Activated CD8-positive, alpha-beta memory T cell treated with anti-CD3 and anti-CD28 coated beads for 24 hours (primary cell): ENCODE measurements around the gene CNOT1.
A peak's percentile ranks its signal among the peaks of the same experiment; 100 is the strongest.
"Not testable (repeated sequence)": the region's sequence is repeated elsewhere in the genome, so short reads cannot be mapped to it uniquely, and the experiment has no call there.

ENCODE experiments used
- DNase-seq: peaks from one replicate; pipeline ENCODE4 v3.0.0-alpha.2; 2020

Gene CNOT1

DNA sequence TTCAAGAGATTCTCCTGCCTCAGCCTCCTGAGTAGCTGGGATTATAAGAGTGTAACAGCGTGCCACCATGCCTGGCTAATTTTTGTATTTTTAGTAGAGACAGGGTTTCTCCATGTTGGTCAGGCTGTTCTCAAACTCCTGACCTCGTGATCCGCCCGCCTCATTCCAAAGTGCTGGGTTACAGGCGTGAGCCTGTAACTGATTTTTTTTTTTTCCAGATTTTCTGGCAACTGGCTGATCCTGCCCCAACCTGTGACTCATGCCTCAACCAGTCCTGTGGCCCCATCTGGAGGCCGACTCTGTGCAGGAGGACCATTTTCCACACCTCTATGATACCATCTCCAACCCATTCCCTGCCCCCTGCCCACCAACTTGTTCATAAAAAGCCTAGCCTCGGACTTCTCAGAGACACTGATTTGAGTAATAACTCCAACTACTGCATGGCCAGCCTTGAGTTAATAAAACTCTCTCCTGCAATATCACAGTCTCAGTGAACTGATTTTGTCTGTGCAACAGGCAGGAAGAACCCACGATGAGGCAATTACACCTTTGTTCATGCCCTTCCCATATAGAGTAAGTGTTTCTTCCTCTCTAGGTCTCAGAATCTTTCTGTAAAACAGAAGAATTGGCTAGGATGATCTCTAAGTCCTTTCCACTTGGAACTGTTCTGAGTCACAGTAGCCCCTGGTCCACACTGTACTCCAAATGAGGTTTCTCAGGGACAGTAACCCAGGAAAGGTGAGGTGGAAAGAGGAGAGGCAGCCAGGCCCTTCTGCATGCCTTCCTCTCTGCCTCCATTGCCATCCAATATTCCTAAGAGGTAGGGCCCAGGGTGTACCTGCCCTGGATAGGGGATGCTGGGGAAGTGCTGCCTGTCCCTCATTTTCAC lies 8.8 kb upstream of the CNOT1 start:
- DNase-seq = no peak

DNA sequence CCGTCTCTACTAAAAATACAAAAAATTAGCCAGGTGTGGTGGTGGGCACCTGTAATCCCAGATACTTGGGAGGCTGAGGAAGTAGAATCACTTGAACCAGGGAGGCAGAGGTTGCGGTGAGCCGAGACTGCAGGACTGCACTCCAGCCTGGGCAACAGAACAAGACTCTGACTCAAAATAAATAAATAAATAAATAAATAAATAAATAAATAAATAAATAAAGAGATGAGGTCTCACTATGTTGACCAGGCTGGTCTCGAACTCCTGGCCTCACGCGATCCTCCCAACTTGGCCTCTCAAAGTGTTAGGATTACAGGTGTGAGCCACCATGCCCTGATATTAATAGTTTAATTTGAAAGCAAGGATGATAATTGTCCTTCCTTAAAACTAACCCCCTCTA lies 7.4 kb upstream of the CNOT1 start:
- DNase-seq = not testable (repeated sequence)

DNA sequence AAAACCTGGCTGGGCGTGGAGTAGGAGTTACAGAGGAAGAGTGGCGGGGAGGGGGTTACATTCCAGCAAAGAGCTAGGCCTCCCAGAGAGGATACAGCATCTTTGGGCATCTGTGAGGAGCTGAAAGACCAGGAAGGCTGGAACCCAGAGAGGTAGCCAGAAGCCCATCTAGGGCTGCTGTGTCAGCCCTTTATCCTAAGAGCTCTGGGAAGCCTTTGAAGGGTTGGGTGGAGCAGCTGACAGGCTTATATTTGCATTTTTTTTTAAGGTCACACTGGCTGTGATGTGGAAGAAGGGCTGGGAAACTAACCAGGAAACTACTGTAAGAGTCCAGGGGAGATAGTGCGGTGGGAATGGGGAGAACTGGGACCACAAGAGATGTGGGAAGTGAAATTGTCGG lies 6.8 kb upstream of the CNOT1 start:
- no peak for DNase-seq

DNA sequence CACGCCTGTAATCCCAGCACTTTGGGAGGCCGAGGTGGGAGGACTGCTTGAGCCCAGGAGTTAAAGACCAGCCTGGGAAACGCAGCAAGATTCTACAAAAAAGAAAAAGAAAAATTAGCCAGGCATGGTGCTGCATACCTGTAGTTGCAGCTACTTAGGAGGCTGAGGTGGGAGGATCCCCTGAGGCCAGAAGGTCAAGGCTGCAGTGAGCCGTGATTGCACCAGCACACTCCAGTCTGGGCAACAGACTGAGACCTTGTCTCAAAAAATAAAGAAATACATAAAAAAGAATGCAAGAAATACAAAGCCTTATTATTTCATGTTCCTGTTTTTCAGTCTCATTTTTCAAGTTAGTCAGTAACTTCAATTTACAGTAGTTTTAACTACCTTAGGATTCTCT lies 5.9 kb upstream of the CNOT1 start:
- DNase-seq = no peak

DNA sequence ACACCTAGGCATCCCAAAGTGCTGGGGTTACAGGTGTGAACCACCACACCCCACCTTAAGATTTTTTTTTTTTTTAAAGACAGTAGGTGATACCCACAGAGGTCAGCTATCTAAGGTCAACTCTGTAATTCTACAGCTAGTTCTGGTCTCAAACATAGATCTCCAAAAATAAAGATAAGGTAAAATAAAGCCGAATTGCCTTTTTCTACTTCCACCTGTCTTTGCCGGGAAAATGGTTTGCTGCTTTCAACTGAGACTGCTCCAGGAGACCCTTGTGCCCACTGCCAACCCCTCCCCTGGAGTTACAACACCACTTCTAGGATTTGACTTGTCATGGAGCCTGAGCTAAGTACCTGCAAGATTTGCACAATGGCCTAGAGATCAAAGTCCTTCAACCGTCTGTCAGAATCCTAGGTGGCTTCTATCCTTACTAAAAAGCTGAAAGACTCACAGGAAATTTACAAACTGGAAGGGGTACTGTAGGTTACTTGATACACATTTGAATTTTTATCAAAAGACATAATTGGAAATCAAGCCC lies 4.7 kb upstream of the CNOT1 start:
- DNase-seq = no peak

DNA sequence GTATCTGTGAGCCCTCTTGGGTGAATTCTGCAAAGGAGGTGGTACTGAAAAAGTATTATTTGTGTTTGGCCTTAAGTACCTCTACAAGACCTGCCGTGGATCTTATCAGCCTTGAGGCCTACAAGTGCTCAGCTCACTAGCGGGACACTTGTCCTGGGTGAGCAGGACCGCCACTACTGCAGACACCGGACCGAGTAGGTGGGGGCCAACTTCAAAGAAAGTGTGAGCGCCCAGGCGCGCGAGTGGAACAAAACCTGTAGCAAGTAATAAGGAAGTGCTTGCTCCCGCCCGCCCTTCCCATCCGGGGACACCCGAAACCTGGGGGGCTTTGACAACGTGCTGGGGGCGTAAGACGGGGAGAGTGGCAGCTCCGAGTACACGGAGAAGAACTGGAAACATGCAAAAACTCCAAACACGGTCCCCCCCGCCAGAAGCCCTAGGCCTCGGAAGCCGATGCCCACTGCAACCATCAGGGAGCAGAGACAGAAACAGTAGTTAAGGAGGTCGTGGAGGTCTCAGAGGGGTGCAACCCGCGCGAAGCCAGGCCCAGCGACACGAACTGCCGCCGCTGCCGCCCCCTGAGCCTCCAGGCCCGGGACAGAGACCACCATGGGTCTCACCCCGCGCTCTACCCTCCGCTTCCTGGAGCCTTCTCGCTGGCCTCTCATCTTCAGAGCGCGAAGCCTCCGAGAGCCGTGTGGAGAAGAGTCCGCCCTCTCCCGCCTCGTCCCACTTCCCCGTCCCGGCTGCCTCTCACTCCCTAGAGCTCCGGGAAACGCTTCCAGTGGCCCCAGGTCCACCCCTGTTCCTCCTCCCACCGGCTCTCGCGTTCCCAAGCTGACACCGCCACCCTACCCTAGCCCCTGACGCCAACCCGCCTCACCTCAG lies 537 bp downstream of the CNOT1 start:
- peak; percentile 78 for DNase-seq

DNA sequence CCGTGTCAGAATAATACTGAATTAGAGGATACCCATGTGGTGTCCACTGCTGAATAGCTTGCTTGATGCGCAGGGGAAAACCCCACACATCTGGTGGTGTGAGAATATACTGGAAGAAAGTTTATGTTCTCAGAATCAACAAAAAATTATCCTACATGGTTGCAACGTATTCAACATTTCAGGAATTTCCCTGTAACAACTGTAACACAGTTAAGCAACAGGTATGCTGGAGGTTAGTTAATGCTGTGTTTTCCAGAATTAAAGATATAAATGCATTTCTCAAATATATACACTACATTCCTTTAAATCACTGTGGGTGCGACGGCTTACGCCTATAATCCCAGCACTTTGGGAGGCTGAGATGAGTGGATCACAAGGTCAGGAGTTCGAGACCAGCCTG lies 5.4 kb downstream of the CNOT1 start:
- DNase-seq = no peak

DNA sequence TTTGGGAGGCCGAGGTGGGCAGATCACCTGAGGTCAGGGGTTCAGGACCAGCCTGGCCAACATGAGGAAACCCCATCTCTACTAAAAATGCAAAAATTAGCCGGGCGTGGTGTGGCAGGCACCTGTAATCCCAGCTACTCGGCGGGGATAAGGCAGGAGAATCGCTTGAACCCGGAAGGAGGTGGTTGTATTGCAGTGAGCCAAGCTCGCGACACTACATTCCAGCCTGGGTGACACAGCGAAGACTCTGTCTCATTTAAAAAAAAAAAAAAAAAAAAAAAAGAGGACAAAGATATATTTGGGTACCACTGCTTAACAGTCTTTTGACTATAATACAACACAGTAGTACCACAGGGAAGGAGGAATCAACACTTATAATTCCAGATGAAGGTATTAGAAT lies 9.2 kb downstream of the CNOT1 start:
- DNase-seq = no peak

GRCh38 chr16:58615280-58615679 lies 14.3 kb downstream of the CNOT1 start:
- DNase-seq = no peak

DNA sequence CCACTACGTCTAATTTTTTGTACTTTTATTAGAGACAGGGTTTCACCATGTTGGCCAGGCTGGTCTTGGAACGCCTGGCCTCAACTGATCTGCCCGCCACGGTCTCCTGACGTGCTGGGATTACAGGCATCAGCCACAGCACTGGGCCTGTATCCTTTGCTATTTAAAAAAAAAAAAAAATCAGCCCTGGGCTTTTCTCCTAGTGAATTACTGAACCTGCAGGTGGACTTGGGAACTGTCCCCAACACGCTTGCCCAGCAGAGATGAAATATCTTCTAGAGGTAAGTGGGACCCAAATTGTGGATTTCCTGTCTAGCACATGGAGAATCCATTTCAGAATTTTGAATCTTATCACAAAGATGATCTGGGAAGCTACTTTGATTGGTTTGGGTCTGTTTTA lies 14.8 kb downstream of the CNOT1 start:
- DNase-seq = no peak

DNA sequence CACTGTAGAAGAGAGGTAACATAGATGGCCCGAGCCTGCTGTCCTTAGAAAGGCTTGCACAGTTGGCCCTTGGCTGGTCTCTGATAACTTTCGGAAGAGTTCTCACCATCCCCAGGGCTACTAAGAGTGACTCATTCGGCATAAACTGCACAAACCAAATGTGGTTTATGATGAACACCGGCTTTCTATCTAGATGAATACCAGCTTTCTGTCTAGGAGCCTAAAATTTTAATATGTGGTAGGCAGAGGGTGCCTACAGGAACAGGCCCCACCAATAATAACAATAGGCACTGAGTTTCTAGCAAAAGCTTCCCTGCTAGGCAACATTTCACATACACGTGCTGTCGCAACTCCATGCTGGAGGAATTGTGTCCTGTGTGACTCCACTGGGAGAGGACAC lies 15.4 kb downstream of the CNOT1 start:
- no peak for DNase-seq

- not testable (repeated sequence) for DNase-seq
Observed at GRCh38 chr16:58612965-58613364, 16.7 kb downstream of the CNOT1 start.

- no peak for DNase-seq
Observed at GRCh38 chr16:58608601-58609136, 21.0 kb downstream of the CNOT1 start.

DNA sequence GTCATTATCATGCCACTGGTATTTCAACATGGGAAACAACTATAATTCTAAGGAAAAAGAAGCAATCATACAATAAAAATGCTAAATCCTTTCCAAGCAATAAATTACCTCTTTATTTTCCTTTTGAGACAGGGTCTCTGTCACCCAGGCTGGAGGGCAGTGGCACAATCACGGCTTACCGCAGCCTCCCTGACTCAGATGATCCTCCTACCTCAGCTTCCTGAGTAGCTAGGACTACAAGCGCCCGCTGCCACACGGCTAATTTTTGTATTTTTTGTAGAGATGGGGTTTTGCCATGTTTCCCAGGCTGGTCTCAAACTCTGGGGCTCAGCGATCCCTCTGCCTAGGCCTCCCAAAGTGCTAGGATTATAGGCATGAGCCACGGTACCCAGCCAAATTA lies 24.1 kb downstream of the CNOT1 start:
- no peak for DNase-seq

DNA sequence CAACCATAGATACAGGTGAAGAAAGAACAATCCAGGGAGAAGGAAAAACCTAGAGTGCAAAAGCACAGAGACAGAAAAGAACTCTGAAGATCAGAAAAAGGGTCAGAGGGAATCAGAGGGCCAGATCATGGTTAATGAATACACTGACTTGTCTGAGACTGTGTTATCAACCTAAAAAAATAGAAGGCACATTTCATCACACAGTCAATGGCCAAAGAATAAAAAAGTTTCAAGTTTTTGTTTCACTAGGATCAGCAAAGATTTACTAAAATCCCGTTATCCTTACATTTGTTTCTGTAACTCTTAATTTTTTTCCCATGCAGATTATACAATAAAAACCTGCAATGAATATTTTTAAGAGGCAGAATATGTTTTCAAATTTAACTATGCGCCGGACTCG lies 38.5 kb downstream of the CNOT1 start:
- DNase-seq = no peak

- DNase-seq = no peak
Observed at GRCh38 chr16:58589326-58589905, 40.2 kb downstream of the CNOT1 start.

- no peak for DNase-seq
Observed at GRCh38 chr16:58588406-58588805, 41.2 kb downstream of the CNOT1 start.

DNA sequence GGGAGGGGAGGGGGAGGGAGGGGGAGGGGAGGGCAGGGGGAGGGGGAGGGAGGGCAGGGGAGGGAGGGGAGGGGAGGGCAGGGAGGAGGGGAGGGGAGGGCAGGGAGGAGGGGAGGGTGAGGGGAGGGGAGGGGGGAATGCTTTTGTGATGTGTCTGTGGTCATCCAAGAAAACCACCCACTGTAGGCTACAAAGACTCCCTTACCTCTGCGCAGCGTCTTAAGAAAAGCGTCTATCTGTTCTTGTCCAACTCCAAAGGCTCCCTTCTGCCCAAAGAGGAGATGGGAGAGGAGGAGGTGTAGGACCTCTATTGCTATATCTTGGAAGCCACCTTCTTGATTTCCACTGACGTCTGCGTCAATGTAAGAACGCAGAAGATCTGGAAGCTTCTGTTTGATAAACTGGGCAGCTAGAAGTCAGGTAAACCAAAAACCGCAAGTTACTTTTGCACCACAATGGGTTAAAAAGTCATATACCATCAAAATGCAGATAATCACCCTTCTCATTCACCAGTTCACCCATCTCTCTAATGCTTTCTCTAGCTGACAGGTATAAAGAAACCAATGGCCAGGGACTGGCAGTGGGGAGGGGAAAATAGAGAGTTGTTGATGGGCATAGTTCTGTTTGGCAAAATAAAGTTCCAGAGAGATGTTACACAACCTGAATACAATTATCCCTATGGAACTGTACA lies 43.1 kb downstream of the CNOT1 start:
- no peak for DNase-seq

DNA sequence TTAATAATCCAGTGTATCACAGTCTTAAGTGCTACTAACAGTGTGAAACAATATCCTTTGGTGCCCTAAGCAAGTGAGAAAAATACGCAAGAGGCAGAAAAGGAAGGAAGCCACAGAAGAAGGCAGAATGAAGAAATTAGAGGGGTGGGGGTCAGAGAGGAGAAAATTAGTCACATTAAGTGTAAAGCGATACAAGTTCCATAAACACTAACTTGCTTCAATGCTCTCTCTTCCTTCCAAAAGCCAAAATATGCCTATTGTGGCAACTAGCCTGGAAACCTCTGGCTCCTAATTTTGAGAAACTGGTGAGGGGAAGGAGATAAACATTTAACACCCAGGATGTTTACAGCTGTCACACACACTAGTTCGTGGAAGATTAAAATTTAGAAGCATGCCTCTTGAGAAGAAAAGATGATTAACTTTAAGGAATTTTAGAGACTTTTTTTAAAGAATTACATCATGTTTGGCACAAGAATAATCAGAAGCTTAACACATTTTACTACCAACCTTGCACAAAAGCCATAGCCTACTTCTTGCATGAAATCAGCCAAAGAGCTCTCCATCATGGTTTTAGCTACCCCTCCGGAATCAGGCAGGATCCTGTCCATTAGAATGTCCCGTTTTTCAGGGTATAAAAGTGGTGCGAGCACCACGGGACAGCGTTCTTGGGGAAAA lies 44.7 kb downstream of the CNOT1 start:
- DNase-seq = no peak

- DNase-seq = no peak
Observed at GRCh38 chr16:58582971-58583765, 46.5 kb downstream of the CNOT1 start.

DNA sequence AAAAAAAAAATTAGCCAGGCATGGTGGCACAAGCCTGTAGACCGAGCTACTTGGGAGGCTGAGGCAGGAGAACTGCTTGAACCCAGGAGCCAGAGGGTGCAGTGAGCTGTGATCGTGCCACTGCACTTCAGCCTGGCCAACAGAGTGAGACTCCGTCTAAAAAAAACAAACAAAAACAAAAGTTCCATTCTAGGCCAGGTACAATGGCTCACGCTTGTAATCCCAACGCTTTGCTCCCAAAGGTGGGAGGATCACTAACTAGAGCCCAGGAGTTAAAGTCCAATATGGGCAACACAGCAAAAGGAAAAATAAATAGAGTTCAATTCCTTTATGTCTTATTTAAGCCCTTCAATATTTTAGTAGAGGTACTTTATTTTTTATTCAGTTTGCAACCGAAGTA lies 47.5 kb downstream of the CNOT1 start:
- no peak for DNase-seq
